Endothelial cell of umbilical vein (primary cell): ENCODE data around the gene IL3. TPM values are rescaled to one million over a fixed set of nuclear protein-coding genes. Genes with fewer than 3 reads are reported as not detected.
"Not testable (repeated sequence)": the region's sequence is repeated elsewhere in the genome, so short reads cannot be mapped to it uniquely, and the experiment has no call there.

Source experiments
- BruUV-seq: library from RNA; stranded (reverse); fragments of 400-500 nt; replicated peaks from 2 replicates; lab custom pipeline; 2021; lab: Mats Ljungman, UMichigan
- CTCF ChIA-PET: fragments of 300-600, 350-600 bp; sonication (Branson Sonifier 250); formaldehyde crosslinking; loops from one replicate; lab custom pipeline; 2021; ENCODE audit warnings: antibody characterized with exemption, inconsistent platforms; lab: Charles Lee
- POLR2A ChIA-PET: fragments of 300-600, 350-600 bp; sonication (Branson Sonifier 250); formaldehyde crosslinking; loops from one replicate; lab custom pipeline; 2021; ENCODE audit warnings: antibody characterized with exemption, inconsistent platforms; lab: Charles Lee
- DNase-seq: peaks from one replicate; pipeline ENCODE4 v3.0.0-alpha.2; 2011; ENCODE audit warnings: low read depth, low spot score
- FAIRE-seq: peaks from 2 replicates; lab custom pipeline; 2011; peaks lifted over from hg19 to GRCh38; lab: Jason Lieb, UNC
- H2AFZ ChIP-seq: 2 replicates; pipeline ENCODE4 v1.6.0; 2012; ENCODE audit warnings: low read depth, low read length, control low read depth, inconsistent platforms
- H3K27ac ChIP-seq: 2 replicates; pipeline ENCODE4 v1.5.1; 2011; ENCODE audit warnings: low read depth, mild to moderate bottlenecking, control low read depth, low read length, moderate library complexity; ENCODE audit not compliant: insufficient read depth
- H3K27me3 ChIP-seq, 2 experiments: 2 replicates each; pipeline versions ENCODE4 v1.6.0 to v1.6.1; 2011; ENCODE audit warnings: low read length in 2 of 2, mixed read lengths in 1 of 2; ENCODE audit not compliant: control insufficient read depth in 2 of 2, insufficient read depth in 2 of 2
- H3K36me3 ChIP-seq, 2 experiments: 2 replicates in 1 of 2; 3 replicates in 1 of 2; pipeline ENCODE4 v1.5.1; 2011; ENCODE audit warnings: low read length in 2 of 2, mild to moderate bottlenecking in 1 of 2, moderate library complexity in 1 of 2; ENCODE audit not compliant: control insufficient read depth in 2 of 2, insufficient read depth in 2 of 2; ENCODE audit errors: extremely low read depth in 1 of 2
- H3K4me1 ChIP-seq: 3 replicates; pipeline ENCODE4 v1.5.1; 2011; ENCODE audit warnings: mild to moderate bottlenecking, low read length; ENCODE audit not compliant: control insufficient read depth, insufficient read depth; ENCODE audit errors: extremely low read depth
- H3K4me2 ChIP-seq: 2 replicates; pipeline ENCODE4 v1.6.1; 2011; ENCODE audit warnings: low read length, control low read depth, mixed read lengths; ENCODE audit not compliant: insufficient read depth
- H3K4me3 ChIP-seq, 3 experiments: fragments of 200-600 bp in 1 of 3; sonication (generic), shearing (Covaris generic) in 1 of 3; replicated peaks in 1 of 3; 2 replicates each; pipeline ENCODE4 v1.5.1; 2011 to 2016; ENCODE audit warnings: control low read depth in 3 of 3, low read length in 3 of 3, mild to moderate bottlenecking in 2 of 3, inconsistent platforms in 1 of 3, low read depth in 1 of 3, moderate library complexity in 1 of 3; ENCODE audit not compliant: insufficient read depth in 1 of 3
- H3K79me2 ChIP-seq: 2 replicates; pipeline ENCODE4 v1.6.0; 2012; ENCODE audit warnings: low read length, inconsistent platforms; ENCODE audit not compliant: control insufficient read depth, insufficient read depth
- H3K9ac ChIP-seq: replicated peaks from 2 replicates; pipeline ENCODE3; 2011; ENCODE audit warnings: low read length, control low read depth; ENCODE audit not compliant: insufficient read depth; ENCODE audit errors: extremely low read depth
- H3K9me1 ChIP-seq: replicated peaks from 3 replicates; pipeline ENCODE4 v1.6.0; 2011; ENCODE audit warnings: mild to moderate bottlenecking, low read length; ENCODE audit not compliant: control insufficient read depth, insufficient read depth; ENCODE audit errors: extremely low read depth
- H3K9me3 ChIP-seq: replicated peaks from 2 replicates; pipeline ENCODE4 v1.5.1; 2012; ENCODE audit warnings: low read length, inconsistent platforms; ENCODE audit not compliant: control insufficient read depth, insufficient read depth
- H4K20me1 ChIP-seq: replicated peaks from 2 replicates; pipeline ENCODE3; 2011; ENCODE audit warnings: mild to moderate bottlenecking, low read length; ENCODE audit not compliant: control insufficient read depth, insufficient read depth; ENCODE audit errors: extremely low read depth
- EZH2 ChIP-seq: IDR thresholded peaks from 2 replicates; pipeline ENCODE4 v1.6.1; 2012; ENCODE audit warnings: borderline replicate concordance, low read depth, mild to moderate bottlenecking, moderate library complexity, low read length, inconsistent platforms; ENCODE audit not compliant: severe bottlenecking
- FOS ChIP-seq: IDR thresholded peaks from 2 replicates; pipeline ENCODE4 v1.6.1; 2011; ENCODE audit warnings: mild to moderate bottlenecking, low read length, moderate library complexity, borderline replicate concordance; ENCODE audit not compliant: insufficient read depth
- GATA2 ChIP-seq: IDR thresholded peaks from 2 replicates; pipeline ENCODE4 v1.7.0; 2011; ENCODE audit warnings: low read depth, mild to moderate bottlenecking, moderate library complexity, mixed read lengths, low read length; ENCODE audit not compliant: insufficient read length, insufficient read depth
- JUN ChIP-seq: IDR thresholded peaks from 2 replicates; pipeline ENCODE4 v1.6.1; 2011; ENCODE audit warnings: borderline replicate concordance, low read depth; ENCODE audit not compliant: insufficient read length, insufficient read depth
- MYC ChIP-seq: IDR thresholded peaks from one replicate; pipeline ENCODE4 v1.6.1; 2011; ENCODE audit warnings: mild to moderate bottlenecking, low read depth, low read length
- POLR2A ChIP-seq: IDR thresholded peaks from 2 replicates; pipeline ENCODE4 v1.6.1; 2012; ENCODE audit warnings: low read depth, mild to moderate bottlenecking, control low read depth, low read length
- POLR2AphosphoS5 ChIP-seq: IDR thresholded peaks from 2 replicates; pipeline ENCODE4 v1.6.1; 2012; ENCODE audit warnings: low read depth, mild to moderate bottlenecking, control low read depth, low read length, moderate library complexity; ENCODE audit not compliant: insufficient read depth
- dilution Hi-C: fragments of 300-500 bp; cut with MboI; formaldehyde crosslinking; loops from one replicate; pipeline ENCODE4 v1.15.0; 2019; ENCODE audit warnings: low sequenced_read_pairs; ENCODE audit not compliant: extremely low pct_ligation_motif_present
- intact Hi-C: fragments of 100-400 bp; cut with micrococcal nuclease; formaldehyde crosslinking; loops from one replicate; pipeline ENCODE4 v1.10.0; 2022
- polyA plus RNA-seq, 4 experiments: library from polyadenylated mRNA; depleted of rRNA in 3 of 4; stranded (reverse) in 3 of 4; unstranded in 1 of 4; fragments of >200 nt; gene quantifications; 2 replicates each; pipeline versions ENCODE4 v1.2.1 to v1.2.3, GENCODE V29; 2011 to 2012; ENCODE audit warnings: missing spikeins in 1 of 4
- total RNA-seq: library from RNA; stranded (reverse); gene quantifications from 2 replicates; pipeline ENCODE4 v1.2.3, GENCODE V29; 2021
- TF ChIP-seq, protein P1 (sequence below), 2 donors: IDR thresholded peaks; 1 replicate in 1 of 2; 2 replicates in 1 of 2; pipeline ENCODE4 v1.5.1; 2011; ENCODE audit warnings: low read length in 2 of 2, mild to moderate bottlenecking in 2 of 2, moderate library complexity in 2 of 2, control low read depth in 1 of 2, inconsistent platforms in 1 of 2, low read depth in 1 of 2; ENCODE audit not compliant: insufficient read depth in 1 of 2; ENCODE audit errors: extremely low read depth in 1 of 2
- TF ChIP-seq, protein P2 (sequence below): IDR thresholded peaks from 2 replicates; pipeline ENCODE4 v1.6.1; 2011; ENCODE audit not compliant: insufficient read depth, insufficient read length

The IL3 gene
- total and polyA plus RNA-seq, 2 donors (not counting 3 experiments of a cell fraction or from before 2014, with no cell fraction given) = not detected

GRCh38 chr5:132105688-132106087 is 45.2 kb downstream of the IL3 start:
- CTCF ChIA-PET = no interaction called here
- Histone ChIP-seq H3K4me1 (peaks cover 17% of the 10 kb centered on the region), H3K27ac (no peak overlapping the region), H3K36me3 (no peaks in the 10 kb centered on the region), H3K79me2 (no peaks in the 10 kb centered on the region), H3K9ac (no peak overlapping the region), H2AFZ (no peak overlapping the region), H3K4me3 (no peak overlapping the region), H3K4me2 (no peak overlapping the region), H3K9me1 (no peaks in the 10 kb centered on the region), H4K20me1 (no peaks in the 10 kb centered on the region), H3K9me3 (no peaks in the 10 kb centered on the region), H3K27me3 (peaks cover 0 to 4% of the 10 kb centered on the region in 2 experiments)
- no TSS peak for BruUV-seq
- dilution Hi-C loops (no loop called here), intact Hi-C loops (no loop called here)
- POLR2A ChIA-PET = no interaction called here
- no peak for DNase-seq
- FAIRE-seq = no peak
- no peak for TF ChIP-seq FOS
- no peak for TF ChIP-seq JUN
- TF ChIP-seq POLR2AphosphoS5 = no peak
- no peak for TF ChIP-seq POLR2A
- no peak for TF ChIP-seq EZH2
- TF ChIP-seq, protein P1, sequence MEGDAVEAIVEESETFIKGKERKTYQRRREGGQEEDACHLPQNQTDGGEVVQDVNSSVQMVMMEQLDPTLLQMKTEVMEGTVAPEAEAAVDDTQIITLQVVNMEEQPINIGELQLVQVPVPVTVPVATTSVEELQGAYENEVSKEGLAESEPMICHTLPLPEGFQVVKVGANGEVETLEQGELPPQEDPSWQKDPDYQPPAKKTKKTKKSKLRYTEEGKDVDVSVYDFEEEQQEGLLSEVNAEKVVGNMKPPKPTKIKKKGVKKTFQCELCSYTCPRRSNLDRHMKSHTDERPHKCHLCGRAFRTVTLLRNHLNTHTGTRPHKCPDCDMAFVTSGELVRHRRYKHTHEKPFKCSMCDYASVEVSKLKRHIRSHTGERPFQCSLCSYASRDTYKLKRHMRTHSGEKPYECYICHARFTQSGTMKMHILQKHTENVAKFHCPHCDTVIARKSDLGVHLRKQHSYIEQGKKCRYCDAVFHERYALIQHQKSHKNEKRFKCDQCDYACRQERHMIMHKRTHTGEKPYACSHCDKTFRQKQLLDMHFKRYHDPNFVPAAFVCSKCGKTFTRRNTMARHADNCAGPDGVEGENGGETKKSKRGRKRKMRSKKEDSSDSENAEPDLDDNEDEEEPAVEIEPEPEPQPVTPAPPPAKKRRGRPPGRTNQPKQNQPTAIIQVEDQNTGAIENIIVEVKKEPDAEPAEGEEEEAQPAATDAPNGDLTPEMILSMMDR (IDR thresholded peaks at IDR 0.05; ENCODE audit: extremely low read depth in 1 of 2, insufficient read depth in 1 of 2, low read depth in 1 of 2, low read length in 2 of 2) = no peak
- TF ChIP-seq MYC = no peak
- TF ChIP-seq GATA2 = no peak
- TF ChIP-seq, protein P2, sequence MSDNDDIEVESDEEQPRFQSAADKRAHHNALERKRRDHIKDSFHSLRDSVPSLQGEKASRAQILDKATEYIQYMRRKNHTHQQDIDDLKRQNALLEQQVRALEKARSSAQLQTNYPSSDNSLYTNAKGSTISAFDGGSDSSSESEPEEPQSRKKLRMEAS = no peak

GRCh38 chr5:132108495-132108894 is 48.0 kb downstream of the IL3 start:
- intact Hi-C loops, FAIRE-seq, CTCF ChIA-PET, dilution Hi-C loops, H4K20me1 ChIP-seq, BruUV-seq, H3K27me3 ChIP-seq, H3K36me3 ChIP-seq, H3K27ac ChIP-seq, H3K9me3 ChIP-seq, H3K9me1 ChIP-seq, H3K9ac ChIP-seq, DNase-seq, H2AFZ ChIP-seq, H3K4me1 ChIP-seq, H3K79me2 ChIP-seq, POLR2A ChIA-PET, H3K4me3 ChIP-seq, H3K4me2 ChIP-seq: not testable (repeated sequence)

GRCh38 chr5:132108957-132109356 is 48.5 kb downstream of the IL3 start:
- CTCF ChIA-PET, intact Hi-C loops, DNase-seq, H3K36me3 ChIP-seq, BruUV-seq, H3K9me3 ChIP-seq, H4K20me1 ChIP-seq, H3K4me3 ChIP-seq, H2AFZ ChIP-seq, H3K4me2 ChIP-seq, H3K27me3 ChIP-seq, H3K27ac ChIP-seq, FAIRE-seq, H3K9ac ChIP-seq, H3K79me2 ChIP-seq, H3K4me1 ChIP-seq, POLR2A ChIA-PET, H3K9me1 ChIP-seq, dilution Hi-C loops: not testable (repeated sequence)
